ENCODE data around the gene NANOS3.

Gene NANOS3

DNA sequence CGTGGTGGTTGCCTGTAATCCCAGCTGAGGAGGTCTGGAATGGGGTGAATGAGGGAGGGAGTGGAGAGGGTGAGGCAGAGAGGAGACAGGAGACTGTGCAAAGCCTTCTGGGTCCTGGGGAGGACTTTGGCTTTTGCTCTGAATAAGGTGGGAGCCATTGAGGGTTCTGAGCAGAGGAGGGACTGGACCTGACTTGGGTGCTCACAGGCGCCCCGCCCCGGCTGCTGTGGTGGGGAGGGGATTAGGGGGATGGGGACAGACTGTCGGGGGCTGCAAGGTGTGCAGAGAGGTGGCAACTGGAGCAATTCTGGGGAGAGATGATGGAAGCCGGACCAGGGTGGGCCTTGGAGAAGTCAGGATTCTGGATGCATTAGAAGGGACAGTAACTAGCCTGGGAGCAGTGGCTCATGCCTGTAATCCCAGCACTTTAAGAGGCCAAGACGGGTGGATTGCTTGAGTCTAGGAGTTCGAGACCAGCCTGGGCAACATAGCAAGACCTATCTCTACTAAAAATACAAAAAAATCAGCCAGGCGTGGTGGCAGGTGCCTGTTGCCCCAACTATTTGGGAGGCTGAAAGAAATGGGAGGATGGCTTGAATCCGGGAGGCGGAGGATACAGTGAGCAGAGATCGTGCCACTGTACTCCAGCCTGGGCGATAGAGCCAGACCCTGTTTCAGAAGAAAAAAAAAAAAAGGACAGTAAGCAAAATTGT is 16.1 kb upstream of the NANOS3 start:
- H3K4me3 ChIP-seq (ENCODE audit: control insufficient read depth, low read depth, low read length) = no peak overlapping the region
- TF ChIP-seq, protein P1, sequence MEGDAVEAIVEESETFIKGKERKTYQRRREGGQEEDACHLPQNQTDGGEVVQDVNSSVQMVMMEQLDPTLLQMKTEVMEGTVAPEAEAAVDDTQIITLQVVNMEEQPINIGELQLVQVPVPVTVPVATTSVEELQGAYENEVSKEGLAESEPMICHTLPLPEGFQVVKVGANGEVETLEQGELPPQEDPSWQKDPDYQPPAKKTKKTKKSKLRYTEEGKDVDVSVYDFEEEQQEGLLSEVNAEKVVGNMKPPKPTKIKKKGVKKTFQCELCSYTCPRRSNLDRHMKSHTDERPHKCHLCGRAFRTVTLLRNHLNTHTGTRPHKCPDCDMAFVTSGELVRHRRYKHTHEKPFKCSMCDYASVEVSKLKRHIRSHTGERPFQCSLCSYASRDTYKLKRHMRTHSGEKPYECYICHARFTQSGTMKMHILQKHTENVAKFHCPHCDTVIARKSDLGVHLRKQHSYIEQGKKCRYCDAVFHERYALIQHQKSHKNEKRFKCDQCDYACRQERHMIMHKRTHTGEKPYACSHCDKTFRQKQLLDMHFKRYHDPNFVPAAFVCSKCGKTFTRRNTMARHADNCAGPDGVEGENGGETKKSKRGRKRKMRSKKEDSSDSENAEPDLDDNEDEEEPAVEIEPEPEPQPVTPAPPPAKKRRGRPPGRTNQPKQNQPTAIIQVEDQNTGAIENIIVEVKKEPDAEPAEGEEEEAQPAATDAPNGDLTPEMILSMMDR (IDR thresholded peaks at IDR 0.05; ENCODE audit: control insufficient read depth, insufficient read depth, low read depth, low read length, missing control alignments) = no peak
- DNase-seq (ENCODE audit: low read depth) = no peak

DNA sequence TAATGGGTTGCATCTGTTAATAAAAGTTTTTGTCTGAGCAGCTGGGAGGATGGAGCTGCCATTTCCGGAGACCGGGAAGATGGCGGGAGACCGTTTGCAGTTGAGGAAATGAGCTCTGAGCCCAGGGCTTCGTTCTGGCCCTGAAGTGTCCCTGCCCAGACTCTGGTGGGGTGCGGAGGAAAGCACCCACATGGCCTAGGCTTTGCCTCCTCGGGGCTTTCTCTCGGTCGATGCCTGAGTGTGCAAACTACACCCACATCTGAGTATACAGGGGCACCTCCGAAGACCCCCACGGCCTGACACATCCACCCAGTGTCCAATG is 15.6 kb upstream of the NANOS3 start:
- TF ChIP-seq, protein P1 (IDR thresholded peaks at IDR 0.05; ENCODE audit: control insufficient read depth, insufficient read depth, low read depth, low read length, missing control alignments) = no peak
- no peak for DNase-seq (ENCODE audit: low read depth)
- H3K4me3 ChIP-seq (ENCODE audit: control insufficient read depth, low read depth, low read length) = peak overlapping the region; percentile 46

GRCh38 chr19:13861714-13862531 is 15.0 kb upstream of the NANOS3 start:
- TF ChIP-seq, protein P1 (IDR thresholded peaks at IDR 0.05; ENCODE audit: control insufficient read depth, insufficient read depth, low read depth, low read length, missing control alignments) = peak; percentile 92
- H3K4me3 ChIP-seq (ENCODE audit: control insufficient read depth, low read depth, low read length) = peak overlapping the region; percentile 46
- DNase-seq (ENCODE audit: low read depth) = no peak

DNA sequence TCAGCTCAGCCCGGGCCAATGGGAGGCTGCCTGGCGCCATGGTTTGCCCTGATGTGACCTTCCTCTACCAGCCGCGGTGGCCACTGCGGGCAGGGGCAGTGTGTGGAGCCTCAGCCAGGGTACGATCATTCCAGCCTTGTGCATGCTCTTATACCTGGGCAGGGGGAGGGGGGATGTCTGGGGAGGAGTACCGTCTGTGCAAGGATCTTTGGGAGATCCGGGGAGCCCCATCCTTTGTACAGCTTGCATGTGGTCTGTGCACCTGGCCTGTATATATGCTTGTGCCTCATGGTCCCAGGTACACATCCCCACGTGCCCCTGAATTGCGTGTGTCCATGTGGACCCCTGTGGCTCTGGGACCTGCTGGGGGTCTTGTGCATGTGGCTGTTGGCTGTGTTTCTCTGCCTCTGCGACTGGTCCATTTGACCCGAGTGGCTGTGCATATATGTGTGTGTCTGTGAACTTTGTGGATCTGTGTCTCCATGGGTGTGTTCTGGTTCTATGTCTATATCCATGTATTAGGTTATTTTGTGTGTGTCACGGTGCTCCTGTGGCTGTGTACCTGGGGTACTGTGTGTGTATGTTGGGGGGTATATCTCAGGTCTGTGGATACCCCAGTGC is 12.8 kb upstream of the NANOS3 start:
- TF ChIP-seq, protein P1 (IDR thresholded peaks at IDR 0.05; ENCODE audit: control insufficient read depth, insufficient read depth, low read depth, low read length, missing control alignments) = no peak
- DNase-seq (ENCODE audit: low read depth) = no peak
- H3K4me3 ChIP-seq (ENCODE audit: control insufficient read depth, low read depth, low read length) = no peak overlapping the region

GRCh38 chr19:13864667-13865570 is 12.0 kb upstream of the NANOS3 start:
- TF ChIP-seq, protein P1 (IDR thresholded peaks at IDR 0.05; ENCODE audit: control insufficient read depth, insufficient read depth, low read depth, low read length, missing control alignments) = no peak
- H3K4me3 ChIP-seq (ENCODE audit: control insufficient read depth, low read depth, low read length) = peak overlapping the region; percentile 58
- no peak for DNase-seq (ENCODE audit: low read depth)

Data from AG09309 (cell line).